Endothelial cell of umbilical vein (primary cell): ENCODE results near the gene TPRA1. TPM values are rescaled to one million over a fixed set of nuclear protein-coding genes. Genes with fewer than 3 reads are reported as not detected.

Source experiments
- BruUV-seq: library from RNA; stranded (reverse); fragments of 400-500 nt; replicated peaks from 2 replicates; lab custom pipeline; 2021; lab: Mats Ljungman, UMichigan
- CTCF ChIA-PET: fragments of 300-600, 350-600 bp; sonication (Branson Sonifier 250); formaldehyde crosslinking; loops from one replicate; lab custom pipeline; 2021; ENCODE audit warnings: antibody characterized with exemption, inconsistent platforms; lab: Charles Lee
- POLR2A ChIA-PET: fragments of 300-600, 350-600 bp; sonication (Branson Sonifier 250); formaldehyde crosslinking; loops from one replicate; lab custom pipeline; 2021; ENCODE audit warnings: antibody characterized with exemption, inconsistent platforms; lab: Charles Lee
- DNase-seq: peaks from one replicate; pipeline ENCODE4 v3.0.0-alpha.2; 2011; ENCODE audit warnings: low read depth, low spot score
- FAIRE-seq: peaks from 2 replicates; lab custom pipeline; 2011; peaks lifted over from hg19 to GRCh38; lab: Jason Lieb, UNC
- H2AFZ ChIP-seq: 2 replicates; pipeline ENCODE4 v1.6.0; 2012; ENCODE audit warnings: low read depth, low read length, control low read depth, inconsistent platforms
- H3K27ac ChIP-seq: 2 replicates; pipeline ENCODE4 v1.5.1; 2011; ENCODE audit warnings: low read depth, mild to moderate bottlenecking, control low read depth, low read length, moderate library complexity; ENCODE audit not compliant: insufficient read depth
- H3K27me3 ChIP-seq, 2 experiments: 2 replicates each; pipeline versions ENCODE4 v1.6.0 to v1.6.1; 2011; ENCODE audit warnings: low read length in 2 of 2, mixed read lengths in 1 of 2; ENCODE audit not compliant: control insufficient read depth in 2 of 2, insufficient read depth in 2 of 2
- H3K36me3 ChIP-seq, 2 experiments: 2 replicates in 1 of 2; 3 replicates in 1 of 2; pipeline ENCODE4 v1.5.1; 2011; ENCODE audit warnings: low read length in 2 of 2, mild to moderate bottlenecking in 1 of 2, moderate library complexity in 1 of 2; ENCODE audit not compliant: control insufficient read depth in 2 of 2, insufficient read depth in 2 of 2; ENCODE audit errors: extremely low read depth in 1 of 2
- H3K4me1 ChIP-seq: 3 replicates; pipeline ENCODE4 v1.5.1; 2011; ENCODE audit warnings: mild to moderate bottlenecking, low read length; ENCODE audit not compliant: control insufficient read depth, insufficient read depth; ENCODE audit errors: extremely low read depth
- H3K4me2 ChIP-seq: 2 replicates; pipeline ENCODE4 v1.6.1; 2011; ENCODE audit warnings: low read length, control low read depth, mixed read lengths; ENCODE audit not compliant: insufficient read depth
- H3K4me3 ChIP-seq, 3 experiments: fragments of 200-600 bp in 1 of 3; sonication (generic), shearing (Covaris generic) in 1 of 3; replicated peaks in 1 of 3; 2 replicates each; pipeline ENCODE4 v1.5.1; 2011 to 2016; ENCODE audit warnings: control low read depth in 3 of 3, low read length in 3 of 3, mild to moderate bottlenecking in 2 of 3, inconsistent platforms in 1 of 3, low read depth in 1 of 3, moderate library complexity in 1 of 3; ENCODE audit not compliant: insufficient read depth in 1 of 3
- H3K79me2 ChIP-seq: 2 replicates; pipeline ENCODE4 v1.6.0; 2012; ENCODE audit warnings: low read length, inconsistent platforms; ENCODE audit not compliant: control insufficient read depth, insufficient read depth
- H3K9ac ChIP-seq: replicated peaks from 2 replicates; pipeline ENCODE3; 2011; ENCODE audit warnings: low read length, control low read depth; ENCODE audit not compliant: insufficient read depth; ENCODE audit errors: extremely low read depth
- H3K9me1 ChIP-seq: replicated peaks from 3 replicates; pipeline ENCODE4 v1.6.0; 2011; ENCODE audit warnings: mild to moderate bottlenecking, low read length; ENCODE audit not compliant: control insufficient read depth, insufficient read depth; ENCODE audit errors: extremely low read depth
- H3K9me3 ChIP-seq: replicated peaks from 2 replicates; pipeline ENCODE4 v1.5.1; 2012; ENCODE audit warnings: low read length, inconsistent platforms; ENCODE audit not compliant: control insufficient read depth, insufficient read depth
- H4K20me1 ChIP-seq: replicated peaks from 2 replicates; pipeline ENCODE3; 2011; ENCODE audit warnings: mild to moderate bottlenecking, low read length; ENCODE audit not compliant: control insufficient read depth, insufficient read depth; ENCODE audit errors: extremely low read depth
- CTCF ChIP-seq, 2 donors: IDR thresholded peaks; 1 replicate in 1 of 2; 2 replicates in 1 of 2; pipeline ENCODE4 v1.5.1; 2011; ENCODE audit warnings: low read length in 2 of 2, mild to moderate bottlenecking in 2 of 2, moderate library complexity in 2 of 2, control low read depth in 1 of 2, inconsistent platforms in 1 of 2, low read depth in 1 of 2; ENCODE audit not compliant: insufficient read depth in 1 of 2; ENCODE audit errors: extremely low read depth in 1 of 2
- EZH2 ChIP-seq: IDR thresholded peaks from 2 replicates; pipeline ENCODE4 v1.6.1; 2012; ENCODE audit warnings: borderline replicate concordance, low read depth, mild to moderate bottlenecking, moderate library complexity, low read length, inconsistent platforms; ENCODE audit not compliant: severe bottlenecking
- FOS ChIP-seq: IDR thresholded peaks from 2 replicates; pipeline ENCODE4 v1.6.1; 2011; ENCODE audit warnings: mild to moderate bottlenecking, low read length, moderate library complexity, borderline replicate concordance; ENCODE audit not compliant: insufficient read depth
- GATA2 ChIP-seq: IDR thresholded peaks from 2 replicates; pipeline ENCODE4 v1.7.0; 2011; ENCODE audit warnings: low read depth, mild to moderate bottlenecking, moderate library complexity, mixed read lengths, low read length; ENCODE audit not compliant: insufficient read length, insufficient read depth
- JUN ChIP-seq: IDR thresholded peaks from 2 replicates; pipeline ENCODE4 v1.6.1; 2011; ENCODE audit warnings: borderline replicate concordance, low read depth; ENCODE audit not compliant: insufficient read length, insufficient read depth
- MAX ChIP-seq: IDR thresholded peaks from 2 replicates; pipeline ENCODE4 v1.6.1; 2011; ENCODE audit not compliant: insufficient read depth, insufficient read length
- MYC ChIP-seq: IDR thresholded peaks from one replicate; pipeline ENCODE4 v1.6.1; 2011; ENCODE audit warnings: mild to moderate bottlenecking, low read depth, low read length
- POLR2A ChIP-seq: IDR thresholded peaks from 2 replicates; pipeline ENCODE4 v1.6.1; 2012; ENCODE audit warnings: low read depth, mild to moderate bottlenecking, control low read depth, low read length
- POLR2AphosphoS5 ChIP-seq: IDR thresholded peaks from 2 replicates; pipeline ENCODE4 v1.6.1; 2012; ENCODE audit warnings: low read depth, mild to moderate bottlenecking, control low read depth, low read length, moderate library complexity; ENCODE audit not compliant: insufficient read depth
- dilution Hi-C: fragments of 300-500 bp; cut with MboI; formaldehyde crosslinking; loops from one replicate; pipeline ENCODE4 v1.15.0; 2019; ENCODE audit warnings: low sequenced_read_pairs; ENCODE audit not compliant: extremely low pct_ligation_motif_present
- intact Hi-C: fragments of 100-400 bp; cut with micrococcal nuclease; formaldehyde crosslinking; loops from one replicate; pipeline ENCODE4 v1.10.0; 2022
- polyA plus RNA-seq, 4 experiments: library from polyadenylated mRNA; depleted of rRNA in 3 of 4; stranded (reverse) in 3 of 4; unstranded in 1 of 4; fragments of >200 nt; gene quantifications; 2 replicates each; pipeline versions ENCODE4 v1.2.1 to v1.2.3, GENCODE V29; 2011 to 2012; ENCODE audit warnings: missing spikeins in 1 of 4
- total RNA-seq: library from RNA; stranded (reverse); gene quantifications from 2 replicates; pipeline ENCODE4 v1.2.3, GENCODE V29; 2021

TPRA1 gene
- total and polyA plus RNA-seq, 2 donors (not counting 3 experiments of a cell fraction or from before 2014, with no cell fraction given) = 34.3 to 58.0 TPM

DNA sequence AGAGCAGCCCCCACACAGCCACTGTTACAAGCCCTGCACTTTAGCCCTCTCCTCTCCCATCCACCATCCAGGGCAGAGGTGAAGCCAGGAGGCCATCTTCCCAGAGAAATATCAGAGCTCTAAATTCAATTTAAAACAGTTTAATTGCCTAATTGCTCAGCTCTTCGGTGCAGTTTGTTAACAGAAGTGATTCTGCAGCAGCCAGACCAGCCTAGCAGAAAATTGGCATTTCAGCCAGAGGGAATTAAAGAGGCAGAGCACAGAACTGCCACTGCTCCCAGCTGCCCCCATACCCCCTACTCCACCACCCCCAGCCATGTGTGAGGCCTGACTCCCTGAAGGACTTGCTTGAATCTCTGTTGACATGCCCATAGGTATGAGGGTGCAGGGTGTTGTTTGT, 38.5 kb downstream of the TPRA1 start:
- no TSS peak for BruUV-seq
- Histone ChIP-seq H3K4me3 (no peak overlapping the region), H3K36me3 (no peaks in the 10 kb centered on the region), H3K9ac (no peak overlapping the region), H3K79me2 (no peaks in the 10 kb centered on the region), H3K27ac (no peak overlapping the region), H3K9me1 (no peaks in the 10 kb centered on the region), H4K20me1 (no peaks in the 10 kb centered on the region), H3K4me1 (peaks cover 4% of the 10 kb centered on the region), H3K9me3 (no peaks in the 10 kb centered on the region), H3K4me2 (no peak overlapping the region), H3K27me3 (peaks cover 5 to 7% of the 10 kb centered on the region in 2 experiments), H2AFZ (no peak overlapping the region)
- no peak for TF ChIP-seq MYC
- TF ChIP-seq EZH2 = no peak
- no peak for TF ChIP-seq GATA2
- no peak for TF ChIP-seq CTCF (IDR thresholded peaks at IDR 0.05; ENCODE audit: extremely low read depth in 1 of 2, insufficient read depth in 1 of 2, low read depth in 1 of 2, low read length in 2 of 2)
- TF ChIP-seq POLR2A = no peak
- no peak for TF ChIP-seq MAX
- no peak for TF ChIP-seq POLR2AphosphoS5
- TF ChIP-seq FOS = no peak
- no peak for TF ChIP-seq JUN
- ChIA-PET CTCF (interaction anchor here (1.0 kb wide), 1 partner anchor 23 kb away, joined by 3 read pairs; no protein-coding TSS in a partner anchor), POLR2A (no interaction called here)
- dilution Hi-C loops (no loop called here), intact Hi-C loops (no loop called here)
- FAIRE-seq (no peak), DNase-seq (no peak)
